Ramos (cell line): ENCODE data around the gene SYNGAP1.
"Not testable (repeated sequence)": the region's sequence is repeated elsewhere in the genome, so short reads cannot be mapped to it uniquely, and the experiment has no call there.

Experiments used
- in situ Hi-C: fragments of 300-500 bp; cut with MboI; formaldehyde crosslinking; loops from one replicate; pipeline ENCODE4 v1.14.3; 2022; ENCODE audit warnings: low sequenced_read_pairs; ENCODE audit not compliant: unreplicated experiment

Gene SYNGAP1

DNA sequence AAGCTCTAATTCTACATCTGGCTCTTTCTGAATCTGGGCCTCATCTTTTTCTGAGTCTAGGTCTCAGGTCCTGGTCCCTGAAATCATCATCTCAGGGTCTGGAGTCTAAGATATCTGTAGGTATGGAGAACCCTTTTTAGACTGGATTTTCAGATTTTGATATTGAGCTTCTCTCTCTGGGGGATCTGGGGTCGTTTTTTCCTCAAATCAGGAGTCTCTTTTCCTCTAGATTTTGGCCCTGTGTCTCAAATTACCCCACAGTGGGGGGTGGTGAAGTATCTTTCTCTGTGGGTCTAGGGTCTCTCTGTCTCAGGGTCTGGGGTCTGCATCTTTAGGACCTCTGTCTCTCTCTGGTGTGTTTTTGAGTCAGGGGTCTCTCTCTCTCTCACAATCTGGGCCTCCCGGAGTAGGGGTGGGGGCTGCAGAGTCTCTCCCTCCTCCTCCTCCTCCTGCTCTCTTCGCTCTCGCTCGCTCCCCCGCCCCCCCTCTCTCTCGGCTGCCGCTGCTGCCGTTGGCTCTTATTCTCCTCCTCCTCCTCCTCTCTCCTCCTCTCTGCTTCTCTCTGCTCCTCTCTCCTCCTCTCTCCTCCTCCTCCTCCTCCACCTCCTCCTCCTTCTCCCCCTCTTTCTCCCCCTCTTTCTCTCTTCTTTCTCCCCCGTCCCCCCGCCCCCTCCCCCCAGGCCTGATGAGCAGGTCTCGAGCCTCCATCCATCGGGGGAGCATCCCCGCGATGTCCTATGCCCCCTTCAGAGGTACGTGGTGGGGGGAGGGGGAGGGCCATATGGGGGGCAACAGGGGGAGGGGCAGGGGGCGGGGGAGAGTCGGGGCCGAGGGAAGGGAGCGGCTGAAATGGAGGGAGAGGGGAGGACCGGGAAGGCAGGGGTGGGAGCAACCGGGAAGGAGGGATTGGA lies at the start of gene SYNGAP1:
TSS of gene SYNGAP1 (plus strand) at position 486 of the 911 bp plus-strand sequence. CDS start at position 686, 200 bp downstream.
- in situ Hi-C loops: no loop called here

DNA sequence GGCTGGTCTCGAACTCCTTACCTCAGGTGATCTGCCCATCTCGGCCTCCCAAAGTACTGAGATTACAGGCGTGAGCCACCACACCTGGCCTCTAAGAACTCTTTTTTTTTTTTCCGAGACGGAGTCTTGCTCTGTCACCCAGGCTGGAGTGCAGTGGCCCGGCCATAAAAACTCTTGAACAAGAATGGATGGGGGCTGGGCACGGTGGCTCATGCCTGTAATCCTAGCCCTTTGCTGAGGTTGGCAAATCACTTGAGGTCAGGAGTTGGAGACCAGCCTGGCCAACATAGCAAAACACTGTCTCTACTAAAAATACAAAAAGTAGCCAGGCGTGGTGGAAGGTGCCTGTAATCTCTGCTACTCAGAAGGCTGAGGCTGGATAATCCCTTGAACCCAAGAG lies 48.0 kb upstream of the SYNGAP1 start:
- in situ Hi-C loops: not testable (repeated sequence)

DNA sequence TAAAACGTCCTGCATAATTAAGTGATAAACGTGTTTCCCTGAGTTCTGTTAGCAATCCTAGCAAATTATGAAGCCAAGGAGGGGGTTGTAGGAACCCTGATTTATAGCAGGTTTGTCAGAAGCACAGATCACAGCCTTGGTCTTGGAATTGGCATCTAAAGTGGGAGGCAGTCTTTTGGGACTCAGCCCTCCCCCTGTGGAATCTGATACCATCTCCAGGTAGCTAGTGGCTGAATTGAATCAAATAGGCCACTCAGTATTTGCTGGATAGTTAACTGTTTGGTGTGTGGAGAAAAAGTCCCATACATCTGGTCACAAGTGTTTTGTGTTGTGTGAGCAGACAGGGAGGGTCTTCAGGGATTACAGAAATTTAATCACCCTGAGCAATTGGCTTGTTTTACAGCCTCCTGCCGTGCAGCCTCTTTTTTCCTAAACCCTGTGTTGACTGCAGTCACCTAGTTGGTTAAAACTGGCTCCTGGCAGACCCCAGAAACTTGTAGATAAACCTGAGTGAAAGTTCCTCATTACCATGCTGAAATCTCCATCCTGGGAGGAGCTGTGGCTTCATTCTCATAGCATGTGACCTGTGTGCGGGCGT lies 47.2 kb upstream of the SYNGAP1 start:
- in situ Hi-C loops: no loop called here

DNA sequence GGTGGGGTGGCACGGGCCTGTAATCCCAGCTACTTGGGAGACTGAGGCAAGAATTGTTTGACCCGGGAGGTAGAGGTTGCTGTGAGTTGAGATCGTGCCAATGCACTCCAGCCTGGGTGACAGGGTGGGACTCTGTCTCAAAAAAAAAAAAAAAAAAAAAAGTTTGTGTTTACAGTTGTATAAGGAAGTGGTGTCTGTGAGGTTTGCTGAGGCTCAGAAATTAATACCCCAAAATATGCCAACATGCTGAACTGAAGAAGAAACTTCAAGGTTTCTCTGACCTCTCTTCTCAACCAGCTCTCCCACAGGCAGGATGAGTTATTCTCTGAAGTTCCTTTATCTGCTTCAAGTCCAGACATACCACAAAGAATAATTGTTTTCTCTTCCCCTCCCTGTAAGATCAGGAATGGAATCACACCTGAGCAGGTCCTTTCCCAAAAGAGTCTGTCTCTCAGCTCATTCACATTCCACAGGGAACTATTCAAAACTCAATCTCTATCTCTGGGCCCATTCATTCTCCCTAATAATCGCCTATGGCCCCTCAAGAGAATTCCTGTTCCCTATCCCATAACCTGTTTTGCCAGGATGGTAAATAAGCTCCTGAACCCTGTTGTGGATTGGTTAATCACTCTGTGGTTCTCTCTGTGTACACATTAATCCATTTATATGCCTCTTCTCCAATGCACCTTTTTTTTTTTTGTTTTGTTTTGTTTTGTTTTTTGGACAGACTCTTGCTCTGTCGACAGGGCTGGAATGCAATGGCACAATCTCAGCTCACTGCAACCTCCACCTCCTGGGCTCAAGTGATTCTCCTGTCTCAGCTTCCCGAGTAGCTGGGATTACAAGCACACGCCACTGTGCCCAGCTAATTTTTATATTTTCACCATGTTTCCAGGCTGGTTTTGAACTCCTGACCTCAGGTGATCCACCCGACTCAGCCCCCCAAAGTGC lies 45.6 kb upstream of the SYNGAP1 start:
- in situ Hi-C loops: no loop called here

DNA sequence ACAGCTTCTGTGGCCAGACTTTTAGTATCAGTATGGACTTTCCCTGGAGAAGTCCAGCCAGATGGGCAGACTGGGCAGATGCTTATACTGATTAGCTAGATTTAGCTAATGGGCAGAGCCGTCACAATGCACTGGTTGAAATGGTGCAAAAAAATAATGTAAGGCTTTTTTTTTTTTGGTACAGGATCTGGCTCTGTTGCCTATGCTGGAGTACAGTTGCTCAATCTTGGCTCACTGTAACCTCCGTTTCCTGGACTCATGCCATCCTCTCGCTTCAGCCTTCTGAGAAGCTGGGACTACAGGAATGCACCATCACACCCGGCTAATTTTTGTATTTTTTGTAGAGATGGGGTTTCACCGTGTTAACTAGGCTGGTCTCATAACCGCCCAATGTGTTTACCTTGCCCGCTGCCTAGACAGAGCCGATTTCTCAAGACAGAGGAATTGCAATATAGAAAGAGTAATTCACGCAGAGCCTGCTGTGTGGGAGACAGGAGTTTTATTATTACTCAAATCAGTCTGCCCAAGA lies 44.7 kb upstream of the SYNGAP1 start:
- in situ Hi-C loops: no loop called here

DNA sequence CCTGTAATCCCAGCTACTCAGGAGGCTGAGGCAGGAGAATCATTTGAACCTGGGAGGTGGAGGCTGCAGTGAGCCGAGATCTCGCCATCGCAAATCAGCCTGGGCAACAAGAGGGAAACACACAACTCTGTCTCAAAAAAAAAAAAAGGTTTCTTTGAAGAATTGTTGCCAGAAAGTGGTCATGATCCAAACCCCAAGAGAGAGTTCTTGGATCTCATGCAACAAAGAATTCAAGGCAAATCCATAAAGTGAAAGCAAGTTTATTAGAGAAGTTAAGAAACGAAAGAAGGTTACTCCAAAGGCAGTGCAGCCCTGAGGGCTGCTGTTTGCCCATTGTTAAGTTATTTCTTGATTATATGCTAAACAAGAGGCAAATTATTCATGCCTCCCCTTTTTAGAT lies 42.7 kb upstream of the SYNGAP1 start:
- in situ Hi-C loops: no loop called here

DNA sequence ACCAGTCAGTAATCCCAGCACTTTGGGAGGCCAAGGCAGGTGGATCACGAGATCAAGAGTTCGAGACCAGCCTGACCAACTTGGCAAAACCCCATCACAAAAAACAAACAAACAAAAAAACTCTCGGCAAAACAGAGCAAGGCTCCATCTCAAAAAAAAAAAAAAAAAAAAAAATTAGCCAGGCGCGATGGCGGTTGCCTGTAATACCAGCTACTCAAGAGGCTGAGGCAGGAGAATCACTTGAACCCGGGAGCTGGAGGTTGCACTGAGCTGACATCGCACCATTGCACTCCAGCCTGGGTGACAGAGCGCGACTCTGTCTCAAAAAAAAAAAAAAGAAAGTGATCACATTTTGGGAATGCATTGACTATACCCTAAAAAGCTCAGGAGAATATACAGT lies 40.7 kb upstream of the SYNGAP1 start:
- in situ Hi-C loops: not testable (repeated sequence)

DNA sequence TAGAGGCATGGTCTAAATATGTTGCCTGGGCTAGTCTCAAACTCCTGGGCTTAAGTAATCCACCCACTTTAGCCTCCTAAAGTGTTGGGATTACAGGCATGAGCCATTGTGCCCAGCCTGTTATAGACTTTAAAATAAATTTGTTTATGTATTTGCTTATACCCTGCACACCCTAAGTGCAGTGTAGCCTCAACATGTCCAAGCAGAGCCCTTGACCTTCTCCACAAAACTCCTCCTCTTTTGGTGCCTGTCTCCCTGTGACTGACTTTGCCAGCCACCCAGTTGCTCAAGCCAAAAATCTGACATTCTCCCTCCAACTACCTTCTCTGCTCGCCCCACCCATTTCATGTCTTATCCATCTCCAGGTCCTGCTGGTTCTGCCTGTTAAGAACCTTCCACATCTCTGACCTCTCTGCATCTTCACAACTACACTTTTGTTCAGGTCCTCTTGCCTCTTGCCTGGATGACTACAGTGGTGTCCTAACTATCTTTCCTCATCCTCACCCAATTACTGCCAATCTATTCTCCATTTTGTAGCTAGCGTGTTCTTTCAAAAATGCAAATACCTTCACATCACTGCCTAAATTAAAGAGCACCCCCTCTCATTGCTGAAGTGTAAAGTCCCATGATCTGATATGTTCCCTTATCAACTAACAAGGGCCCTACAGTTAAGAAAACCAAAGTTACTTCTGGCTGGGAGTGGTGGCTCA lies 39.4 kb upstream of the SYNGAP1 start:
- in situ Hi-C loops: no loop called here

DNA sequence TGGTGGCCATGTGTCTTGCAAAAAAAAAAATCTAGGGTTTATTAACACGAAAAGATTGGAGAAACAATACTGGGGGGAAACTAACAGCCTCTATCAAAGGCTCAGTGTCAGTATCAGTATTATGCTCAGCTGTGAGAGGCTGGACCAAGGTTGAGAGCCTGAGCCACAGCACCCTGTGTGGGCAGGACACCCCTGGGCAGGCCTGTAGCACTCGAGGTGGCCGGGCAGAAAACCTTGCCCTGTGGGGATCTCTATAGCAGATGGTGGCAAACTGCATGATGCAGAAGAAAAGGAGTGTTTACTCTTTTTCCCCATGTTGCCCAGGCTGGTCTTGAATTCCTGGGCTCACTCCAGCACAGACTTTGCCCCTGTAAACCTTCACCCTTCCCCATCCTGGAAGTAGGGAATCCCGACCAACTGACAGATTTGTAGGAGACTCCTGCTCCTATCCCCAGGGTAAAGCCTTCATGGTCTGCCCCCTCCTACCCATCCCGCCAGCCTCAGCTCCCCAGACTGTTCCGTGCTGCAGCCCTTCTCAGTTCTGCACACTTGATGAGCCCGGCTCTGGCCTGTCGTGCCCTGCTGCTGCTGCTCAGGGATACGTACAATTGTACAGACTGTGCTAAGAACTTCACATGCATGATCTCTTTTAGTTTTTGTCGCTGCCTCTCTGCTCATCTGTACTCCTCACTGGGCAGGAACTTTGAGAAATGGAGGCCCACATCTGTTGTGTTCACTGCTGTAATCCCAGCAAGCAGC lies 36.3 kb upstream of the SYNGAP1 start:
- in situ Hi-C loops: no loop called here

DNA sequence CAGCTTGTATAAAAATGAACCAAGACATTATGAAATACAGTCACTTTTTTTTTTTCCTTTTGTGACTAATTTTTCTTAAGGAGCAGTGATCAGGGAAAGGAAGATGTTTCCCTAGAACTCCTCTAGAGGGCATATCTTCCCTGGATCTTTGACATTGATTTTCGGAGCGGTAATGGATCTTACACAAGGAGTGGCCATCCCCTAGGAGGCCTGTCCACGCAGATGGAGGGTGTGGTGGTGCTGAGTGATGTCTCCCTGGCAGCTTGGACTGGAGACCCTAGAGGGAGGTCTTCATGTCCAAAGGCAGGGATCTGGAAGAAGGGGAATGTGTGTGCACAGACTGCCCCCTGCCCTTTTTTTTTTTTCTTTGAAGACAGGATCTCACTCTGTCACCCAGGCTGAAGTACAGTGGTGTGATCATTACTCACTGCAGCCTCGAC lies 35.3 kb upstream of the SYNGAP1 start:
- in situ Hi-C loops: no loop called here

DNA sequence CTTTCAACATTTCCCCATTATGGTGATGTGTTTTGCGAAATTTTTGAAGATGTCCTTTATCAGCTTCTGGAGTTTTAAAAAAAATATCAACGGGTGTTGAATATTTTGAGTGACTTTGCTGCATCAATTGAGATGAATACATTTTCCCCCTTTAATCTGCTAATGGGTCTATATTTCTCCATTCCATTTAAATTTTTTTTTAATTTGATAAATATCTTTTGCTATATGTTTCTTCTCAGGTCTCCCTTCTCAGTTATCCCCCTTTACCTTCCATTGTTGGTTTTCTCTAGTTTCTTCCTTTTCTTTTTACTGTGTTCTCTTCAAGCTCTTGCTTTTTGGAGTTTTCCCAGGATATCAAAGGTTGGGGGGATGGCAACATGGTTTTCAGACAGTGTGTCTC lies 29.7 kb upstream of the SYNGAP1 start:
- in situ Hi-C loops: no loop called here

DNA sequence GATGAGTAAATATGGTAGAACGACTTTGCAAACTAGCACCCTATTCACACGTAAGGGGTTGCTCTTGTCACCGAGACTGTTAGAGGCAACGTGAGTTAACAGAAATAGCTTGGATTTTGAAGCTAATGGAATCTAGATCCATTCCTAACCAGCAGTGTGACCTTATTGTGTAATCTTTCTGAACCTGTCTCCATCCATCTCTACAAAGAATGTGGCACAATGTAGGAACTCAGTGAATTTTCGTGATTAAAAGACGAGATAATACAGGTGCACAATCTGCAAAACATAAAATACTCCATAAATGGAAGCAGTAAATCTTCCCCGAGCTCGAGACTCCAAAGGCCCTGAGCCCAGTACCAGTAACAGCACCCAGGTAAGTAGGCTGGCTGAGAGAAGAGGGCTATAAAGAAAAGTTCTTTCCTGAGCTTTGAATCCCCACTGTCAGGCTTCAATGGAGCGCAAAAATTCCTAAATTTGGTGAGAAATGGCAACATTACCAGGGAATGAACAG lies 29.0 kb upstream of the SYNGAP1 start:
- in situ Hi-C loops: no loop called here

DNA sequence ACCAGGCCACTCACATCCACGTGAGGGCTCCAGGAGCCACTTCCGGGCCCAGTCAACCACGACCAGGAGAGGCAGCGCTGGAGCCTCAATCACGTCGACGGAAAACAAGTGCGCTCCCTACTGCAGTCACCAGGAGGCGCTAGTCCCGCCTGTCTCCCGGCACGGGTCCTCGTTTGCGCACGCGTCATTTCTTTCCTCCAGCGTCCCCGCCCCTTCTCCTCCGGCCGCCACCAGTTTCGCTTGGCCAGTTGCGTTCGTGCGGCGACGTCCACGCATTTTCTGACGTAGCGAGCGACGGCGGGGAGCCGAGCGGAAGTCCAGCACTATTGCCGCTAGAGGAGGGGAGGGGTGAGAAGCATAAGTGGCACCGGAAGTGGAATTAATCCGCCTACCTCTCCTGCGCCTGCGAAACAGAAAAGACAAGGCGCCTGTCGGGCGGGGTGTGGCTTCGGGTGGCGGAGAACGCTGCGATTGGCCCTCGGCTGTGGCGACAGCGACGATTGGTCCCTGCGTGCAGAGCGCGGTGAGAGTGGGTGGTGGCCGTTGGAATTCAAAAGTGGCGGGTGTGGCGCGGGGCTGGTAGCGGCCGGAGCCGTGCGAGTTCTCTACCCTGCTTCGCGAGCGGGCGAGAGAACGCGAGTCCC lies 28.5 kb upstream of the SYNGAP1 start, which contains the start of gene KIFC1:
TSS of gene KIFC1 (plus strand) at position 546 of the 644 bp plus-strand sequence. CDS start 163 bp downstream, outside the sequence.
- in situ Hi-C loops: no loop called here

DNA sequence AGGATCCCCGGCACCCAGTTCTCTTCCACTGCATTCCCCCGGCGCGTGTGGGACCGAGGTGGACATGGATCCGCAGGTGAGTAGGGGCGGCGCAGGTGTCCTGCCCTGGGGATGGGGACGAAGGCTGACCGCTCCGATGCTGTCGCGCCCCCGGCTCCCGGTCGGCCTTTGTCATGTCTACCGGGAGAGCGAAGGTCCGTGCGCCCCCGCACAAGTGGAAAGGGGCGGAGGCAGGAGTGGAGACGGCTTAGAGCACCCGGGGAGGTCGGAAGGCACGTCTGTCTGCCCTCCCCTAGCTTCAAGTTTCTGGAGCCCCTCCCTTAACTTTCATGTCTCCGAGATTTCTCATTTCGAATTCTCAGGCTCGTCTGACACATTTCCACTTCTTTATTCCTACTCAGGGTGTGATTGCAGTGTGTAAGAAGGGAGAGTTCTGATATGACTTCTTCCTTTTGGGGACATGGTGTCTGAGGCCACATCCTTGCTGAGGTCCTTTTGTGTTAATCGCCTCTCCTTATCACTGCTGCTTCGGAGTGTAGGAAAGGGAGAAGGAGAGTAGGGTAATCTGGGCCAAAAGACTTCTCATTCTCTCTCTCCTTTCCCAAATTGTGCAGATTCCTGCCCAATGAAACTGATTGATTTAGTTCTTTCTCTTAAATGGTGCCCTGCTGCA lies 27.8 kb upstream of the SYNGAP1 start:
- in situ Hi-C loops: no loop called here

DNA sequence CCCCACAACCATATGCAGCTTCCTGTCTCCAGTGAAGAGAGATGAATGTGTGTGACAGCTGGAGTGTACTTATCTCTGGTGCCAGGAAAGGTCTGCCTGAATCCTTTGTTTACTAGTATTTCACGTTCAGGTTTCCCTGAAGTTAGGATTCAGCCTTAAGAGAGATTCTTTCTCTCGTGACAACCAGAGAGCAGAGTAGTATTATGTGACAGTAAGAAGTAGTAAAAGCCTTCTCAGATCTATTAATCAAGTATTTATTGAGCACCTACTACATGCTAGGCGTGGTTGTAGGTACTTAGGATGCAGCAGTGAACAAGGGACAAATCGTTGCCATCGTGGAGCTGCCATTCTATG lies 27.3 kb upstream of the SYNGAP1 start:
- in situ Hi-C loops: no loop called here

DNA sequence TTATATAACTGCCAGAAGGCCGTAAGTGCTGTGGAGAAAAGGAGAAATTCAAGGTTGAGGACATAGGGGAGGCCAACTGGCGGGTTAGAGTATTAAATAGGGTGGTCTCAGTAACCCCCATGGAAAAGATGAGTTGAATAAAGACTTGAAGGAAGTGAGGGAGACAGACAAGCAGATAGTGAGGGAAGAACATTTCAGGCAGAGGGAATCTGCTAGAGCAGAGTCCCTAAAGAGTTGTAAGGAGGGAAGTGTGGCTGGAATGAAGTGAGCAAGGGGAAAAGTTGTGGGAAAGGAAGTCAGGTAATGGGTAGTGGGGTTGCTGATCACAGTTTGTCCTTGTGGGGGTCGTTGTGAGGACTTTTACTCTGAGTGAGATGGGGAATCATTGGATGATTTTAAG lies 26.9 kb upstream of the SYNGAP1 start:
- in situ Hi-C loops: no loop called here

DNA sequence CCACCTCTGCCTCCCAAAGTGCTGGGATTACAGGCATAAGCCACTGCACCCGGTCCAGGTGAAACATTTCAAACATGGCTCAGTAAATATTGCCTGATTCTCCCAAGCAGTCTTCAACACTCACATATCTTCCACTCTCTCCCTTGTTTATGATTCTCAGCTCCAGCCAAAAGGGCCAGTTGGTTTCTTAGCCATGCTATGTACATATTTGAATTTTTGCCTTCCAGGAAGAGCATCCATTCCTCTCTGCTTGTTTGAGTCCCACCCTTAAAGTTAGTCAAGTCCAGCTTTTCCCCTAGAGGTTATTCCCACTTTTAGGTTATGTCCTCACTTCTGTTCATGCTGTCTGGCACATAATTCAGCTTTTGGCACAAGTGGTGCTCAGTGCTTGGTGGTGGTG lies 22.3 kb upstream of the SYNGAP1 start:
- in situ Hi-C loops: no loop called here

DNA sequence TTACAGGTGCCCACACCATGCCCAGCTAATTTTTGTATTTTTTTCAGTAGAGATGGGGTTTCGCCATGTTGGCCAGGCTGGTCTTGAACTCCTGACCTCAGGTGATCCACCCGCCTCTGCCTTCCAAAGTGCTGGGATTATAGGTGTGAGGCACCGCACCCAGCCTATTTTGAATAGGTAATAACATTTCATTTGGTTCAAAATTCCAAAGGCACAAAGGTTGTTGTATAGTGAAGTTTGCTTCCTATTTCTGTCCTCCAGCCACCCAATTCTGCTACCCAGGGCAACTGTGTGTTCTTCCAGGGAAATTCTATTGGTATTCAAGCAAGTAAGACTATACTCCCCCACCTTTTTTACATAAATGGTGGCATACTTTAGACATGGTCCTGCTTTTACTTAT lies 21.3 kb upstream of the SYNGAP1 start:
- in situ Hi-C loops: not testable (repeated sequence)
